A549 (cell line): ENCODE results near the gene SLC12A2. TPM values are rescaled to one million over a fixed set of nuclear protein-coding genes. Genes with fewer than 3 reads are reported as not detected.

Experiments used
- ATAC-seq, 2 experiments: fragments of 200-7000 bp in 1 of 2; fragments of >200 bp in 1 of 2; cut with Nextera tagmentation in 1 of 2; cut with Tn5 transposase in 1 of 2; 3 replicates each; pipeline versions ENCODE4 v1.8.0 to v1.9.1; 2018 to 2020; ENCODE audit warnings: mild to moderate bottlenecking in 1 of 2, moderate library complexity in 1 of 2
- CTCF ChIA-PET: fragments of 300-600 bp; sonication (Branson Sonifier 250); formaldehyde crosslinking; extraction: SDS; loops from one replicate; lab custom pipeline; 2021; ENCODE audit warnings: antibody characterized with exemption, inconsistent platforms; lab: Yijun Ruan, JAX
- POLR2A ChIA-PET: fragments of 350-600 bp; formaldehyde crosslinking; extraction: SDS; loops from one replicate; lab custom pipeline; 2021; ENCODE audit warnings: antibody characterized with exemption, inconsistent platforms; lab: Yijun Ruan, JAX
- DNase-seq, 2 experiments: peaks; one replicate each; pipeline versions ENCODE4 v3.0.0 to v3.0.0-alpha.2; 2011 to 2016; ENCODE audit warnings: low read depth in 1 of 2, low spot score in 1 of 2
- FAIRE-seq: peaks from 2 replicates; lab custom pipeline; 2011; peaks lifted over from hg19 to GRCh38; lab: Jason Lieb, UNC
- H3K27ac ChIP-seq, 2 experiments: fragments of >200 bp; sonication (Bioruptor Twin); formaldehyde crosslinking; 3 replicates each; pipeline ENCODE4 v1.5.1; 2016 to 2017
- H3K4me1 ChIP-seq: fragments of >200 bp; sonication (Bioruptor Twin); formaldehyde crosslinking; 3 replicates; pipeline ENCODE4 v1.6.1; 2016
- H3K4me2 ChIP-seq: fragments of >200 bp; sonication (Bioruptor Twin); formaldehyde crosslinking; 3 replicates; pipeline ENCODE4 v1.6.1; 2016
- H3K4me3 ChIP-seq: fragments of >200 bp; sonication (Bioruptor Twin); formaldehyde crosslinking; 3 replicates; pipeline ENCODE4 v1.5.1; 2016
- H3K9me3 ChIP-seq: fragments of >200 bp; sonication (Bioruptor Twin); formaldehyde crosslinking; 3 replicates; pipeline ENCODE4 v1.6.1; 2016
- CBX2 ChIP-seq: fragments of 200-600 bp; sonication (generic); IDR thresholded peaks from 2 replicates; pipeline ENCODE4 v1.6.1; 2016; ENCODE audit warnings: low read depth, mild to moderate bottlenecking, borderline replicate concordance
- CHD2 ChIP-seq: fragments of 150-350 bp; IDR thresholded peaks from 2 replicates; pipeline ENCODE4 v1.6.1; 2014; ENCODE audit warnings: low read length; ENCODE audit not compliant: partially characterized antibody
- CTCF ChIP-seq: fragments of >200 bp; sonication (Bioruptor Twin); formaldehyde crosslinking; IDR thresholded peaks from 3 replicates; pipeline ENCODE4 v1.5.1; 2016
- FOSL2 ChIP-seq, 2 experiments: fragments of 450-650 bp in 1 of 2; fragments of >200 bp in 1 of 2; sonication (Bioruptor Twin) in 1 of 2; formaldehyde crosslinking; IDR thresholded peaks; 2 replicates each; pipeline versions ENCODE4 v1.5.0 to v1.6.1; 2016 to 2020; ENCODE audit warnings: mild to moderate bottlenecking in 1 of 2, moderate library complexity in 1 of 2
- FOXS1 ChIP-seq: fragments of 250-450 bp; sonication (Bioruptor Pico); IDR thresholded peaks from 2 replicates; pipeline ENCODE4 v1.5.0; 2020; ENCODE audit warnings: mild to moderate bottlenecking, moderate library complexity
- HEYL ChIP-seq: fragments of 250-450 bp; sonication (Bioruptor Pico); IDR thresholded peaks from 2 replicates; pipeline ENCODE4 v1.8.0; 2021; ENCODE audit warnings: mild to moderate bottlenecking, moderate library complexity
- JUN ChIP-seq, 2 experiments: fragments of >200 bp; sonication (Bioruptor Twin); formaldehyde crosslinking; IDR thresholded peaks; 2 replicates in 1 of 2; 3 replicates in 1 of 2; pipeline ENCODE4 v1.6.1; 2016 to 2017
- MAFK ChIP-seq: fragments of 450-650 bp; IDR thresholded peaks from 2 replicates; pipeline ENCODE4 v1.6.1; 2014; ENCODE audit not compliant: partially characterized antibody
- MAX ChIP-seq: IDR thresholded peaks from 2 replicates; pipeline ENCODE4 v1.6.1; 2012
- NR3C1 ChIP-seq: fragments of >200 bp; sonication (Bioruptor Twin); formaldehyde crosslinking; IDR thresholded peaks from 3 replicates; pipeline ENCODE4 v1.6.1; 2017
- PHF8 ChIP-seq: fragments of 200-600 bp; sonication (generic); IDR thresholded peaks from 2 replicates; pipeline ENCODE4 v1.6.1; 2016; ENCODE audit warnings: low read depth, mild to moderate bottlenecking, antibody characterized with exemption, moderate library complexity, borderline replicate concordance
- POLR2AphosphoS2 ChIP-seq: conservative IDR thresholded peaks from 2 replicates; pipeline ENCODE4 v1.6.1; 2012; ENCODE audit warnings: low read length, improper control_type of control experiment, inconsistent platforms
- TP53 ChIP-seq: fragments of 250-450 bp; sonication (Bioruptor Pico); IDR thresholded peaks from 2 replicates; pipeline ENCODE4 v1.5.0; 2021; ENCODE audit warnings: mild to moderate bottlenecking, moderate library complexity
- ZC3H11A ChIP-seq: fragments of 450-650 bp; IDR thresholded peaks from 2 replicates; pipeline ENCODE4 v1.6.1; 2014; ENCODE audit warnings: antibody characterized with exemption, mild to moderate bottlenecking
- ZFP36 ChIP-seq: fragments of 450-650 bp; IDR thresholded peaks from 2 replicates; pipeline ENCODE4 v1.6.1; 2014; ENCODE audit warnings: borderline replicate concordance; ENCODE audit not compliant: partially characterized antibody
- ZNF302 ChIP-seq: fragments of 250-450 bp; sonication (Bioruptor Pico); IDR thresholded peaks from 2 replicates; pipeline ENCODE4 v1.9.0; 2021; ENCODE audit warnings: inconsistent platforms, mild to moderate bottlenecking, moderate library complexity
- ZSCAN20 ChIP-seq: fragments of 250-450 bp; sonication (Bioruptor Pico); IDR thresholded peaks from 2 replicates; pipeline ENCODE4 v1.8.0; 2022; ENCODE audit warnings: mild to moderate bottlenecking, moderate library complexity
- WGBS: methylation state at CpG from one replicate; pipeline ENCODE4 v1.1.6; 2017; ENCODE audit errors: missing lambda C conversion rate; 5-methylcytosine and 5-hydroxymethylcytosine counted together
- polyA plus RNA-seq, 4 experiments: library from polyadenylated mRNA; depleted of rRNA in 3 of 4; stranded (reverse); fragments of >200 nt; fragmentation: RNase III in 1 of 4; extraction: RNeasy Plus Mini Kit Qiagen cat#74134 plus additional on column Dnase treatment in 1 of 4; gene quantifications; 2 replicates in 3 of 4; 3 replicates in 1 of 4; pipeline ENCODE4 v1.2.3, GENCODE V29; 2011 to 2017
- TF ChIP-seq, protein P1 (sequence below): fragments of >200 bp; sonication (Bioruptor Twin); formaldehyde crosslinking; IDR thresholded peaks from 3 replicates; pipeline ENCODE4 v1.6.1; 2016
- TF ChIP-seq, protein P2 (sequence below): fragments of 200-600 bp; sonication (generic); IDR thresholded peaks from 2 replicates; pipeline ENCODE4 v1.6.1; 2016; ENCODE audit warnings: antibody characterized with exemption, mild to moderate bottlenecking, moderate library complexity

SLC12A2 gene
- polyA plus RNA-seq, 2 of the 4 experiments (the other 2 are of a cell fraction): 17.1 to 99.9 TPM

- peak in 1 of 2 experiments; percentile 10; a peak in 2 of 6 replicates for ATAC-seq
- Histone ChIP-seq H3K4me1 (peaks cover 41% of the 10 kb centered on the region; the same call in 2 of the 3 replicates), H3K27ac (peak overlapping the region; percentile 95 to 99), H3K4me2 (peak overlapping the region; percentile 86), H3K4me3 (peak overlapping the region; percentile 88), H3K9me3 (no peaks in the 10 kb centered on the region)
- POLR2A ChIA-PET: interaction anchor here (0.6 to 1.5 kb wide), 3 partner anchors 70 to 197 kb away, joined by 4 read pairs; no protein-coding TSS in a partner anchor
- WGBS: 40% methylated on average over 5 of the region's 5 CpGs
- DNase-seq: peak; percentile 38 to 42
- CTCF ChIA-PET: interaction anchor here (0.7 to 1.5 kb wide), 5 partner anchors 9 to 203 kb away, joined by 3 to 4 read pairs (median 3); no protein-coding TSS in a partner anchor
- FAIRE-seq: no peak
- TF ChIP-seq MAX (no peak), ZFP36 (no peak), PHF8 (no peak), ZC3H11A (no peak), NR3C1 (no peak), CHD2 (no peak), JUN (IDR thresholded peaks at IDR 0.05) (no peak), CBX2 (no peak), TP53 (CRISPR knock-in tag) (no peak), ZNF302 (CRISPR knock-in tag) (no peak), ZSCAN20 (CRISPR knock-in tag) (no peak), CTCF (no peak), FOXS1 (no peak), HEYL (CRISPR knock-in tag) (no peak), MAFK (no peak), FOSL2 (IDR thresholded peaks at IDR 0.05) (no peak), FOSL2 (CRISPR knock-in tag; IDR thresholded peaks at IDR 0.05) (no peak), POLR2AphosphoS2 (no peak)
- TF ChIP-seq, protein P1, sequence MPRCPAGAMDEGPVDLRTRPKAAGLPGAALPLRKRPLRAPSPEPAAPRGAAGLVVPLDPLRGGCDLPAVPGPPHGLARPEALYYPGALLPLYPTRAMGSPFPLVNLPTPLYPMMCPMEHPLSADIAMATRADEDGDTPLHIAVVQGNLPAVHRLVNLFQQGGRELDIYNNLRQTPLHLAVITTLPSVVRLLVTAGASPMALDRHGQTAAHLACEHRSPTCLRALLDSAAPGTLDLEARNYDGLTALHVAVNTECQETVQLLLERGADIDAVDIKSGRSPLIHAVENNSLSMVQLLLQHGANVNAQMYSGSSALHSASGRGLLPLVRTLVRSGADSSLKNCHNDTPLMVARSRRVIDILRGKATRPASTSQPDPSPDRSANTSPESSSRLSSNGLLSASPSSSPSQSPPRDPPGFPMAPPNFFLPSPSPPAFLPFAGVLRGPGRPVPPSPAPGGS: no peak
- TF ChIP-seq, protein P2, sequence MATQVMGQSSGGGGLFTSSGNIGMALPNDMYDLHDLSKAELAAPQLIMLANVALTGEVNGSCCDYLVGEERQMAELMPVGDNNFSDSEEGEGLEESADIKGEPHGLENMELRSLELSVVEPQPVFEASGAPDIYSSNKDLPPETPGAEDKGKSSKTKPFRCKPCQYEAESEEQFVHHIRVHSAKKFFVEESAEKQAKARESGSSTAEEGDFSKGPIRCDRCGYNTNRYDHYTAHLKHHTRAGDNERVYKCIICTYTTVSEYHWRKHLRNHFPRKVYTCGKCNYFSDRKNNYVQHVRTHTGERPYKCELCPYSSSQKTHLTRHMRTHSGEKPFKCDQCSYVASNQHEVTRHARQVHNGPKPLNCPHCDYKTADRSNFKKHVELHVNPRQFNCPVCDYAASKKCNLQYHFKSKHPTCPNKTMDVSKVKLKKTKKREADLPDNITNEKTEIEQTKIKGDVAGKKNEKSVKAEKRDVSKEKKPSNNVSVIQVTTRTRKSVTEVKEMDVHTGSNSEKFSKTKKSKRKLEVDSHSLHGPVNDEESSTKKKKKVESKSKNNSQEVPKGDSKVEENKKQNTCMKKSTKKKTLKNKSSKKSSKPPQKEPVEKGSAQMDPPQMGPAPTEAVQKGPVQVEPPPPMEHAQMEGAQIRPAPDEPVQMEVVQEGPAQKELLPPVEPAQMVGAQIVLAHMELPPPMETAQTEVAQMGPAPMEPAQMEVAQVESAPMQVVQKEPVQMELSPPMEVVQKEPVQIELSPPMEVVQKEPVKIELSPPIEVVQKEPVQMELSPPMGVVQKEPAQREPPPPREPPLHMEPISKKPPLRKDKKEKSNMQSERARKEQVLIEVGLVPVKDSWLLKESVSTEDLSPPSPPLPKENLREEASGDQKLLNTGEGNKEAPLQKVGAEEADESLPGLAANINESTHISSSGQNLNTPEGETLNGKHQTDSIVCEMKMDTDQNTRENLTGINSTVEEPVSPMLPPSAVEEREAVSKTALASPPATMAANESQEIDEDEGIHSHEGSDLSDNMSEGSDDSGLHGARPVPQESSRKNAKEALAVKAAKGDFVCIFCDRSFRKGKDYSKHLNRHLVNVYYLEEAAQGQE: no peak
Measured at GRCh38 chr5:128081111-128081851, 2.3 kb upstream of the SLC12A2 start.
